ENCODE results near the gene PLEKHA7.

- TF ChIP-seq CTCF (optimal IDR thresholded peaks at IDR 0.05 in 1 of 3, IDR thresholded peaks at IDR 0.05 in 1 of 3, conservative IDR thresholded peaks at IDR 0.05 in 1 of 3; ENCODE audit: extremely low read depth in 1 of 3, insufficient read depth in 2 of 3, low read length in 3 of 3) = no peak
- TF ChIP-seq EZH2 (IDR thresholded peaks at IDR 0.05; ENCODE audit: low read length) = no peak
Observed at GRCh38 chr11:16843294-16843693, 170.9 kb downstream of the PLEKHA7 start.

Measured in keratinocyte (primary cell).